ENCODE results near the gene CPNE2. TPM values are rescaled to one million over a fixed set of nuclear protein-coding genes. Genes with fewer than 3 reads are reported as not detected.
A peak's percentile ranks its signal among the peaks of the same experiment; 100 is the strongest.

CPNE2 gene
- total and polyA plus RNA-seq, 8 donors = 49.4 to 72.1 (median 67.5) TPM

DNA sequence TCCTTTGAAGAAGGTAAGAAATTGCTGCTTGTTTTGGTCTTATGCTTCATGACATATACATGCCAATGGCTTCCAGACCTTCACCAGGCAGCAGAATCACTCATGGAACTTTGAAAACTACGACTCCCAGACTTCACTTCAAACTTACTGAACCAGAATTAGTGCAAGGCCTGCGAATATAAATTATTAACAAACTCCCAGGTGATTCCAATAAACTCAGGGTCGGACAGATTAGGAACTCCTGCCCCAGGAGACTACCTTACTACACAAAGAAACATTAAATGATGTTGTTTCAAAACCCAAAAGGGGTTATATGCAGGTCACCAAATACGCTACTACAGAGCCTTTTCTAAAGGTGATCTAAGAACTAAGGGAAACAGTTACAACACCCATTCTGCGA lies 73.1 kb downstream of the CPNE2 start:
- intact Hi-C loops (cut with DNase I) = loop anchor here (5.0 to 10.0 kb wide), 3 partner anchors 78 to 291 kb away; no protein-coding TSS in a partner anchor
- Histone ChIP-seq H3K27ac (no peak overlapping the region), H3K9me3 (no peaks in the 10 kb centered on the region), H3K4me1 (peaks cover 10 to 33% of the 10 kb centered on the region in 2 donors), H3K27me3 (no peaks in the 10 kb centered on the region), H3K36me3 (peaks cover 0 to 63% of the 10 kb centered on the region in 2 donors), H3K4me3 (no peak overlapping the region)
- DNase-seq (no peak), ATAC-seq (no peak)
- TF ChIP-seq CTCF (IDR thresholded peaks at IDR 0.05) = no peak

GRCh38 chr16:57165938-57166337 lies 73.6 kb downstream of the CPNE2 start:
- H3K27ac ChIP-seq = peak overlapping the region; percentile 50 to 77
- intact Hi-C loops (cut with DNase I) = loop anchor here (5.0 to 10.0 kb wide), 3 partner anchors 79 to 291 kb away; no protein-coding TSS in a partner anchor
- no peaks in the 10 kb centered on the region for H3K9me3 ChIP-seq
- no peak for TF ChIP-seq CTCF (IDR thresholded peaks at IDR 0.05)
- no peaks in the 10 kb centered on the region for H3K27me3 ChIP-seq
- peaks cover 10 to 29% of the 10 kb centered on the region in 2 donors for H3K4me1 ChIP-seq
- peaks cover 0 to 68% of the 10 kb centered on the region in 2 donors for H3K36me3 ChIP-seq
- no peak for ATAC-seq
- DNase-seq = no peak
- no peak overlapping the region for H3K4me3 ChIP-seq

GRCh38 chr16:57166451-57166850 lies 74.1 kb downstream of the CPNE2 start:
- ATAC-seq = peak; percentile 3
- peak overlapping the region; percentile 50 to 77 for H3K27ac ChIP-seq
- intact Hi-C loops (cut with DNase I) = loop anchor here (5.0 to 10.0 kb wide), 3 partner anchors 79 to 292 kb away; no protein-coding TSS in a partner anchor
- H3K27me3 ChIP-seq = no peaks in the 10 kb centered on the region
- H3K9me3 ChIP-seq = no peaks in the 10 kb centered on the region
- H3K36me3 ChIP-seq = peaks cover 0 to 71% of the 10 kb centered on the region in 2 donors
- peaks cover 10 to 27% of the 10 kb centered on the region in 2 donors for H3K4me1 ChIP-seq
- DNase-seq = no peak
- no peak overlapping the region for H3K4me3 ChIP-seq
- TF ChIP-seq CTCF (IDR thresholded peaks at IDR 0.05) = no peak

- Histone ChIP-seq H3K4me3 (no peak overlapping the region), H3K4me1 (peaks cover 10 to 27% of the 10 kb centered on the region in 2 donors), H3K36me3 (peaks cover 0 to 71% of the 10 kb centered on the region in 2 donors), H3K27ac (peak overlapping the region; percentile 52 to 77), H3K27me3 (no peaks in the 10 kb centered on the region), H3K9me3 (no peaks in the 10 kb centered on the region)
- intact Hi-C loops (cut with DNase I) = loop anchor here (5.0 to 10.0 kb wide), 3 partner anchors 80 to 292 kb away; no protein-coding TSS in a partner anchor
- ATAC-seq (peak; percentile 92), DNase-seq (peak in 1 of 4 donors; percentile 77)
- no peak for TF ChIP-seq CTCF (IDR thresholded peaks at IDR 0.05)
Measured at GRCh38 chr16:57166951-57167350, 74.6 kb downstream of the CPNE2 start.

DNA sequence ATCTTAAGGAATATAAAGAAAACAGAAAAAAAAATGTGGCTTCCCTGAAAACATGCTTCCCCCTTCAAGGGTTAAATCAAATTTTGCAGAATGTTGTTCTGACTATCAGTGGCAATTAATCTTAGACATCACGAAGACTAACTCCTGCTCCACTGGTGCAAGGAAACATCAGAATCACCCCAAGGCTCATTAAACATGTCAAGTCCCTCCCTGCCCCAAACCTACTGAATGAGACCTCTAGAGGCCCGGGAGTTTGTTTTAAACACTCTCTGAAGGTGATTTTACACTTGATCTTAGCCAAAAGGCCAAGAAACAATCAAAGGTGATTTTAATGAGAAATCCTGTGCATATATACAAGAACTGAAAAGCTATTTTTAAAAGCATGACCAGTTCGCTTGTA lies 75.2 kb downstream of the CPNE2 start:
- intact Hi-C loops (cut with DNase I) = loop anchor here (5.0 to 10.0 kb wide), 3 partner anchors 80 to 293 kb away; no protein-coding TSS in a partner anchor
- Histone ChIP-seq H3K36me3 (peaks cover 0 to 71% of the 10 kb centered on the region in 2 donors), H3K4me1 (peaks cover 10 to 27% of the 10 kb centered on the region in 2 donors), H3K27me3 (no peaks in the 10 kb centered on the region), H3K4me3 (no peak overlapping the region), H3K27ac (peak overlapping the region; percentile 52 to 77), H3K9me3 (no peaks in the 10 kb centered on the region)
- no peak for DNase-seq
- ATAC-seq = peak; percentile 32
- TF ChIP-seq CTCF (IDR thresholded peaks at IDR 0.05) = no peak

All from left lung (tissue), 10 donors.